Measurements from ENCODE around the gene ROMO1.

- TF ChIP-seq CTCF (IDR thresholded peaks at IDR 0.05) (no peak), POLR2A (IDR thresholded peaks at IDR 0.05) (no peak)
Measured at GRCh38 chr20:35708502-35708901, 9.3 kb downstream of the ROMO1 start.
